ENCODE measurements around the gene PRDM10. TPM values are rescaled to one million over a fixed set of nuclear protein-coding genes. Genes with fewer than 3 reads are reported as not detected.
"Not testable (repeated sequence)": the region's sequence is repeated elsewhere in the genome, so short reads cannot be mapped to it uniquely, and the experiment has no call there.

Gene PRDM10
- total RNA-seq, 1 donor, result 8.6 TPM

DNA sequence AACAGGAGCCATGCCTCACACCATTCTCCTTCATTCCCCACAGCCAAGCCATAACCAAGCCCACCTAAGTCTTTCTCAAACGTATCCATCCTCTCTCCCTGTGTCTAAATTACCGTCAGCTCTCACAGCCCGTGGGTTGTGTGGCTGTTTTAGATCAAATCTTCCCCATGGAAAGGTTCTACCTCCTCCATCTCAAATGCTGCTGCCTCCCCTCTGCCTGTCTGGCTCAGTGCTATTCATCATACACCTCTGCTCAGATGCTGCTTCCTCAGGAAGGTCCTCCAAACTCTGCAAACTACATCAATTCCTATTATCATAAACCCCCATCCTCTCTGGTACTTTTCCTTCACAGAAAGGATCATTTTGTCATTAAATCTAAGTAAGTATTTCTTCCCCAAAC lies 122.3 kb downstream of the PRDM10 start:
- no peak for TF ChIP-seq CTCF (IDR thresholded peaks at IDR 0.05; ENCODE audit: insufficient read depth, low read depth, low read length)

DNA sequence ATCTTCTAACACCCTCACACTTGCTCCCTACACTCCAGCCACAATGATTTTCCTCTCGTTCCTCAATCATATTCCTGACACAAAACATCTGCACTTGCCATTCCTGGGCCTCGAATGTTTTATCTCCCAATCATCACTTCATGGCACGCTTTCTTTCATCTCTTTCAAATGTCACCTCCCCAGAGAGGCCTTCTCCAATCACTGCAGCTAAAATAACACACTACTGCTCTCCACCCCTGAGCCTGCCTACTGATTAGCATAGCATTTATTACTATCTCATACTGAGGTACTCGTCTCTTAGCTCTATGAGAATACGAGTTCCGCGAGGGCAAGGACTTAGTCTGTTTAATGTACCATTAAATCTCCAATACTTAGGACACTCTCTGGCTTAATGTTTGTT lies 130.7 kb downstream of the PRDM10 start:
- no peak for TF ChIP-seq CTCF (IDR thresholded peaks at IDR 0.05; ENCODE audit: insufficient read depth, low read depth, low read length)
- no peak overlapping the region for H3K4me3 ChIP-seq (ENCODE audit: low read depth, low read length)
- DNase-seq (ENCODE audit: low read depth), result no peak

More for the DNA sequence above, 122.3 kb downstream of the PRDM10 start:
- H3K4me3 ChIP-seq (ENCODE audit: low read depth, low read length), result no peak overlapping the region
- no peak for DNase-seq (ENCODE audit: low read depth)

DNA sequence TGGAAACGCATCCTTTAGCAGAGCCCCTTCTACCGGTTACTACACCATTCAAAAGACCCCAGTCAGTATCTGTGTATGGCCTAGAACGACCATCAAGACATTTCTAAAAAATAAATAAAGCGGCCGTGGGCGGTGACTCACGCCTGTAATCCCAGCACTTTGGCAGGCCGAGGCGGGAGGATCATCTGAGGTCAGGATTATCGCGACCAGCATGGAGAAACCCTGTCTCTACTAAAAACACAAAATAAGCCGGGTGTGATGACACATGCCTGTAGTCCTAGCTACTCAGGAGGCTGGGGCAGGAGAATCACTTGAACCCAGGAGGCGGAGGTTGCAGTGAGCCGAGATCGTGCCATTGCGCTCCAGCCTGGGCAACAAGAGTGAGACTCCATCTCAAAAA lies 134.0 kb downstream of the PRDM10 start:
- peak; percentile 61 for DNase-seq (ENCODE audit: low read depth)
- H3K4me3 ChIP-seq (ENCODE audit: low read depth, low read length), result not testable (repeated sequence)

- H3K4me3 ChIP-seq (ENCODE audit: low read depth, low read length), result no peak overlapping the region
- TF ChIP-seq CTCF (IDR thresholded peaks at IDR 0.05; ENCODE audit: insufficient read depth, low read depth, low read length), result no peak
- DNase-seq (ENCODE audit: low read depth), result no peak
Observed at GRCh38 chr11:129866311-129866710, 136.3 kb downstream of the PRDM10 start.

DNA sequence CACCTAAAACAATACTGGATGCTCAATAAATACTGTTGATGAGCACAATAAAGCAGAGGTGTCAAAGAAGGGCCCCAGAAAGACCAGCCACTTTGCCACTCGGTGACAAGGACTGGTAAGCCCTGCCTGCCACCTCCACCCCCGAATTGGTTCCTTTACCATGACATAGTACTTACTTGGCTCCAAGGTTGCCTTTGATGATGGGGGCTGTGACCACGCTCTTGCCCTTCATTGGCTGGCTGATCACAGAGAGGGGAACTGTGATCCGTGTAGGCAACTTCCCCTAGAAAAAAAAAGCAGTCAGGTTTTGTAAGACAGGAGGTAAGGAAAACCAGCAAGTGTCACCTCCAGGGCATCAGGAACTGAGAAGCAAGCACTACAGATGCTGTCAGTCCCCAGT lies 136.9 kb downstream of the PRDM10 start:
- TF ChIP-seq CTCF (IDR thresholded peaks at IDR 0.05; ENCODE audit: insufficient read depth, low read depth, low read length), result no peak
- no peak overlapping the region for H3K4me3 ChIP-seq (ENCODE audit: low read depth, low read length)
- no peak for DNase-seq (ENCODE audit: low read depth)

DNA sequence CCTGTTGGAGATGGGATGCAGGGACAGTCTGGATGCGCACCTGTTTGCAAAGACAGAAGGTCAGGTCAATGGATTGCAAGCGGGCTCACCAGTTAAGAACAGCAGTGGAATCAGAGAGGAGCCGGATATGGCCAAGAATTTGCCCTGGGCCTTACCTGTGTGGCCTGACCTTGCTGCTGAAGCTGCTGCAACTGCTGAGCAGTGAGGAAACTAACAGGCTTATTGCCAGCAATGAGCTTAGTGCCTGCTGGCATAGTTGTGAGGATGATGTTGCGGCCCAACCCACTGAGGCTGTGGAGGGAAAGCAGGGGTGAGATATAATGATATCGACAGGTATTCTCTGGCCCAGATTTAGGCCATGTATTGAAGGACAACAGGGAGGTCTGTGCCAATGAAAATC lies 137.8 kb downstream of the PRDM10 start:
- TF ChIP-seq CTCF (IDR thresholded peaks at IDR 0.05; ENCODE audit: insufficient read depth, low read depth, low read length), result no peak
- H3K4me3 ChIP-seq (ENCODE audit: low read depth, low read length), result no peak overlapping the region
- DNase-seq (ENCODE audit: low read depth), result no peak

DNA sequence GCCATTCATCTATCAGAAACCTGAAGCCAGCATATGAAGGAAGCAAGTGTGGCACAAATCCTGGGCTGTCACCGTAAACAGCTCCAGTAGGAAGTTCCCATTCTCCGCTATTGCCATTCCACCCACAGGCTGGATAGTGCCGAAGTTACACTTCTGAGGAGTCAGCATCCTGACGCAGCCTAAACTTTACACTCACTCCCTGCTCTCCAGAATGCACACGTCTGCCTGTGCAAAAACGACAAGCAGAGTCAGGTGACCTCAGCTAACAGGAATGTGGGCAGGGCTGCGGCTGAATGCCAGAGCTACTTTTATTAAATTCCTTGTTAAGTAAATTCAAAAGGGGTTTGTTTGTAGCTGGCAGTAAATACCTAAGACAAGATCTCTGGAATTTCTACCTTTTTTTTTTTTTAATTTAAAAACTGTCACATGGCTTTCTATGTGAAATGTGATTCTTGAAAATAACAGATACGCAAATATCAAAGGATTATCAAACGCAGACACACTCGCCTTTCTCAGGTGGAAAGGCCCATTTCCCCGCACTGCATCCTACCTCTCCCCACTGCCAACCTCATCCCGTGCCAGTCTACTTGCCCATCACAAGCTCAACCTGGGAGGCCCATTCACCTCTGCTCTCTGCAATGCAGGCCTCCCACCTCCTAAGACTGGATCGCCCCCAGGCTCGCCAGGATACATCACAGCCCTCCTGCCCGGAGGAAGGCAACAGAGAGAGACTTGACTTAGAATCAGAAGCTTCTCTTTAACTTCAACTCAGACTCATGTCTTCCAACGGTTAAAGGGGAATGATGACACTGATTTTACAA lies 140.7 kb downstream of the PRDM10 start:
- no peak for TF ChIP-seq CTCF (IDR thresholded peaks at IDR 0.05; ENCODE audit: insufficient read depth, low read depth, low read length)
- peak; percentile 92 for DNase-seq (ENCODE audit: low read depth)
- H3K4me3 ChIP-seq (ENCODE audit: low read depth, low read length), result no peak overlapping the region

Data from fibroblast of villous mesenchyme (primary cell).